Lower leg skin (tissue), 3 donors: ENCODE results near the gene LHX6.

ENCODE experiments used
- POLR2A ChIP-seq, 2 donors: fragments of 450-650 bp; IDR thresholded peaks; one replicate each; pipeline ENCODE4 v1.6.1; 2016 to 2017; ENCODE audit warnings: antibody characterized with exemption in 2 of 2, mild to moderate bottlenecking in 1 of 2, moderate library complexity in 1 of 2
- TF ChIP-seq, protein P1 (sequence below), 3 donors: fragments of 450-650 bp; IDR thresholded peaks; one replicate each; pipeline ENCODE4 v1.5.1; 2016; ENCODE audit warnings: antibody characterized with exemption in 3 of 3, mild to moderate bottlenecking in 3 of 3, moderate library complexity in 2 of 3

DNA sequence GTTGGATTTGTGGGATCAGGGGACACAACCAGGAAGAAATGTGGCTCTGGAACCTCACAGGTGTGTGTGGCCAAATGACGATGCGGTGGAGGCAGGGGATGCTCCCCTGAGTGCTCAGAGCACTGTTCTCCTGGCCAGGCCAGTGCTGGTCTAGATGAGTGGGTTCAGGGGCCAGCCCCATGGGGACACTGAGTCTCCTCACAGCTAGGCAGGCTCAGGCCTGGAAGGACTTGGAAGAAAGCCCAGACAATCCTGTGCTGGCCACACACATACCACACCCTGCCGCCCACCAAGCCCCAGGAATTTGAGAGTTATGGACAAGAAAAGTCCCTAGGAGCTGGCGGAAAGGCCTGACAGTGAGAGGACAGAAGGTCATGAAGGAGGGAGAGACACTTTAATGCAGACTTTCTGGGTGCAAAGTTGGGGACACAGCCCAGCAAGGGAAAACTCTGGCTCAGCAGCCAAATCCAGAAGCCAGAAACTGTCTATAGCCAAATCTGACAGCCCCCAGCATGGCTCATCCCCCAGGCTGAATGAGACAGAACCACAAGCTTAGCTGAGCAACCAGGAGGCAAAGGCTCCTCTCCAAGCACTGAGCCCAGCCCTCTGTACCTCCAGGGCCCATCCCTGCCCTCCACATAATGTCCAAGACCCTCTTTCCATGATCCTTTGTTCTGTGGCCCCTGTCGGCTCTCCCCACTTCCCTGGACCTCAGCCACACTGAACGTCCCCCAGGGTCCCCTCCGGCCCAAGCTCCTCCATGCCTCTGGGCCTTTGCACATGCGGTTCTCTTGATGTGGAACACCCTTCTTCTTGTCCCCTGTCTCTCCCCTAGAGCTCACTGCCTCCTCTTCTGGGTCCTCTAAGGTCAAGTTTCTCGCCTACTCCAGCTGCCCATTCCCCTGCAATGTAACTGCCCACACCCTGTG is 22.4 kb downstream of the LHX6 start:
- TF ChIP-seq, protein P1, sequence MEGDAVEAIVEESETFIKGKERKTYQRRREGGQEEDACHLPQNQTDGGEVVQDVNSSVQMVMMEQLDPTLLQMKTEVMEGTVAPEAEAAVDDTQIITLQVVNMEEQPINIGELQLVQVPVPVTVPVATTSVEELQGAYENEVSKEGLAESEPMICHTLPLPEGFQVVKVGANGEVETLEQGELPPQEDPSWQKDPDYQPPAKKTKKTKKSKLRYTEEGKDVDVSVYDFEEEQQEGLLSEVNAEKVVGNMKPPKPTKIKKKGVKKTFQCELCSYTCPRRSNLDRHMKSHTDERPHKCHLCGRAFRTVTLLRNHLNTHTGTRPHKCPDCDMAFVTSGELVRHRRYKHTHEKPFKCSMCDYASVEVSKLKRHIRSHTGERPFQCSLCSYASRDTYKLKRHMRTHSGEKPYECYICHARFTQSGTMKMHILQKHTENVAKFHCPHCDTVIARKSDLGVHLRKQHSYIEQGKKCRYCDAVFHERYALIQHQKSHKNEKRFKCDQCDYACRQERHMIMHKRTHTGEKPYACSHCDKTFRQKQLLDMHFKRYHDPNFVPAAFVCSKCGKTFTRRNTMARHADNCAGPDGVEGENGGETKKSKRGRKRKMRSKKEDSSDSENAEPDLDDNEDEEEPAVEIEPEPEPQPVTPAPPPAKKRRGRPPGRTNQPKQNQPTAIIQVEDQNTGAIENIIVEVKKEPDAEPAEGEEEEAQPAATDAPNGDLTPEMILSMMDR (IDR thresholded peaks at IDR 0.05), result no peak
- TF ChIP-seq POLR2A (IDR thresholded peaks at IDR 0.05), result no peak
